H9 (cell line): ENCODE data around the gene TERF2IP. TPM values are rescaled to one million over a fixed set of nuclear protein-coding genes. Genes with fewer than 3 reads are reported as not detected.

Experiments
- DNase-seq: peaks from one replicate; pipeline ENCODE4 v3.0.0-alpha.2; 2017
- H2AFZ ChIP-seq: one replicate; pipeline ENCODE4 v1.6.1; 2013; ENCODE audit warnings: mild to moderate bottlenecking, low read length, control low read depth, moderate library complexity
- H2AK5ac ChIP-seq: 2 replicates; pipeline ENCODE4 v1.6.1; 2013; ENCODE audit warnings: low read length, control low read depth, mixed read lengths; ENCODE audit not compliant: insufficient read length
- H2BK120ac ChIP-seq: one replicate; pipeline ENCODE4 v1.6.1; 2013; ENCODE audit warnings: low read depth, mild to moderate bottlenecking, low read length, control low read depth, inconsistent platforms; ENCODE audit not compliant: poor library complexity, severe bottlenecking
- H2BK12ac ChIP-seq: 2 replicates; pipeline ENCODE4 v1.6.1; 2013; ENCODE audit warnings: low read length, control low read depth, mixed read lengths, low read depth; ENCODE audit not compliant: insufficient read length
- H2BK15ac ChIP-seq: 2 replicates; pipeline ENCODE4 v1.6.1; 2013; ENCODE audit warnings: low read depth, low read length, control low read depth
- H2BK20ac ChIP-seq: one replicate; pipeline ENCODE4 v1.6.1; 2013; ENCODE audit warnings: low read depth, mild to moderate bottlenecking, low read length, control low read depth, inconsistent platforms; ENCODE audit not compliant: poor library complexity, severe bottlenecking
- H2BK5ac ChIP-seq: 2 replicates; pipeline ENCODE4 v1.6.1; 2013; ENCODE audit warnings: low read length, control low read depth, mixed read lengths; ENCODE audit not compliant: insufficient read length
- H3K14ac ChIP-seq: 2 replicates; pipeline ENCODE4 v1.6.1; 2013; ENCODE audit warnings: low read length, control low read depth; ENCODE audit not compliant: insufficient read depth
- H3K18ac ChIP-seq: 2 replicates; pipeline ENCODE4 v1.6.1; 2013; ENCODE audit warnings: low read depth, mild to moderate bottlenecking, mixed read lengths, low read length, control low read depth; ENCODE audit not compliant: insufficient read length
- H3K23ac ChIP-seq: 2 replicates; pipeline ENCODE4 v1.6.1; 2013; ENCODE audit warnings: low read length, control low read depth, mixed read lengths, low read depth; ENCODE audit not compliant: insufficient read length
- H3K23me2 ChIP-seq: 2 replicates; pipeline ENCODE4 v1.6.1; 2013; ENCODE audit warnings: low read depth, mild to moderate bottlenecking, mixed read lengths, low read length, control low read depth; ENCODE audit not compliant: insufficient read length, poor library complexity, severe bottlenecking
- H3K27ac ChIP-seq: 2 replicates; pipeline ENCODE4 v1.5.1; 2013; ENCODE audit warnings: low read length, control low read depth, mixed read lengths, low read depth; ENCODE audit not compliant: insufficient read length
- H3K27me3 ChIP-seq: 2 replicates; pipeline ENCODE4 v1.6.1; 2013; ENCODE audit warnings: low read length, control low read depth, inconsistent platforms; ENCODE audit not compliant: insufficient read depth
- H3K4ac ChIP-seq: 2 replicates; pipeline ENCODE4 v1.6.1; 2013; ENCODE audit warnings: low read depth, mild to moderate bottlenecking, control low read depth, inconsistent platforms, low read length, moderate library complexity
- H3K4me1 ChIP-seq: 2 replicates; pipeline ENCODE4 v1.6.1; 2013; ENCODE audit warnings: low read length, control low read depth, inconsistent platforms; ENCODE audit not compliant: insufficient read depth
- H3K4me2 ChIP-seq: 2 replicates; pipeline ENCODE4 v1.6.1; 2013; ENCODE audit warnings: low read length, control low read depth, mixed read lengths; ENCODE audit not compliant: insufficient read length, insufficient read depth
- H3K56ac ChIP-seq: 2 replicates; pipeline ENCODE4 v1.6.1; 2013; ENCODE audit warnings: low read depth, mild to moderate bottlenecking, mixed read lengths, low read length, control low read depth; ENCODE audit not compliant: insufficient read length
- H3K79me1 ChIP-seq: 2 replicates; pipeline ENCODE4 v1.6.1; 2013; ENCODE audit warnings: low read depth, mild to moderate bottlenecking, moderate library complexity, low read length, control low read depth, inconsistent platforms; ENCODE audit not compliant: insufficient read depth, poor library complexity, severe bottlenecking
- H3K79me2 ChIP-seq: 2 replicates; pipeline ENCODE4 v1.6.1; 2013; ENCODE audit warnings: low read length, control low read depth, inconsistent platforms; ENCODE audit not compliant: insufficient read depth
- H3K9ac ChIP-seq: 2 replicates; pipeline ENCODE4 v1.6.1; 2013; ENCODE audit warnings: low read length, control low read depth, mixed read lengths; ENCODE audit not compliant: insufficient read length; ENCODE audit errors: extremely low read depth
- H3K9me3 ChIP-seq: one replicate; pipeline ENCODE4 v1.6.1; 2013; ENCODE audit warnings: low read depth, low read length, inconsistent platforms; ENCODE audit not compliant: control insufficient read depth
- H3T11ph ChIP-seq: one replicate; pipeline ENCODE4 v1.6.1; 2013; ENCODE audit warnings: mild to moderate bottlenecking, low read length, control low read depth, inconsistent platforms
- H4K20me1 ChIP-seq: one replicate; pipeline ENCODE4 v1.6.1; 2013; ENCODE audit not compliant: control insufficient read depth, insufficient read length, insufficient read depth
- H4K5ac ChIP-seq: 2 replicates; pipeline ENCODE4 v1.6.1; 2013; ENCODE audit warnings: low read depth, mild to moderate bottlenecking, mixed read lengths, low read length, control low read depth; ENCODE audit not compliant: insufficient read length
- H4K8ac ChIP-seq: replicated peaks from 2 replicates; pipeline ENCODE4 v1.6.1; 2013; ENCODE audit warnings: low read length, control low read depth, mixed read lengths, low read depth; ENCODE audit not compliant: insufficient read length
- H4K91ac ChIP-seq: 2 replicates; pipeline ENCODE4 v1.6.1; 2013; ENCODE audit warnings: low read depth, mild to moderate bottlenecking, moderate library complexity, mixed read lengths, low read length, control low read depth; ENCODE audit not compliant: insufficient read length
- H3K27ac Mint-ChIP-seq, 3 experiments: 2 replicates in 2 of 3; 3 replicates in 1 of 3; pipeline ENCODE4 v1.8.0; 2020 to 2021; ENCODE audit warnings: mixed read lengths in 3 of 3, mild to moderate bottlenecking in 1 of 3, moderate library complexity in 1 of 3
- H3K27me3 Mint-ChIP-seq: 2 replicates; pipeline ENCODE4 v1.8.0; 2021; ENCODE audit warnings: low read depth, mild to moderate bottlenecking, moderate library complexity, mixed read lengths
- H3K36me3 Mint-ChIP-seq, 3 experiments: 2 replicates in 2 of 3; 3 replicates in 1 of 3; pipeline ENCODE4 v1.8.0; 2020 to 2021; ENCODE audit warnings: low read depth in 3 of 3, mixed read lengths in 3 of 3; ENCODE audit not compliant: insufficient read depth in 1 of 3
- H3K4me1 Mint-ChIP-seq, 2 experiments: 2 replicates each; pipeline ENCODE4 v1.8.0; 2020; ENCODE audit warnings: mixed read lengths in 2 of 2
- H3K4me3 Mint-ChIP-seq, 2 experiments: 2 replicates in 1 of 2; 3 replicates in 1 of 2; pipeline ENCODE4 v1.8.0; 2020 to 2021; ENCODE audit warnings: mild to moderate bottlenecking in 2 of 2, mixed read lengths in 2 of 2, moderate library complexity in 1 of 2
- H3K9me3 Mint-ChIP-seq, 2 experiments: 2 replicates in 1 of 2; 3 replicates in 1 of 2; pipeline ENCODE4 v1.8.0; 2020; ENCODE audit warnings: mild to moderate bottlenecking in 2 of 2, mixed read lengths in 2 of 2, moderate library complexity in 1 of 2
- CTCF ChIP-seq: fragments of 200-600 bp; sonication (generic); conservative IDR thresholded peaks from 3 replicates; pipeline ENCODE4 v1.8.0; 2021; ENCODE audit warnings: antibody characterized with exemption, mild to moderate bottlenecking
- WGBS: extraction: QIAGEN DNeasy Blood & Tissue Kit; methylation state at CpG from one replicate; pipeline ENCODE4 v1.1.7; 2013; ENCODE audit warnings: missing lambda C conversion rate, low lambda C conversion rate, mixed read lengths; ENCODE audit not compliant: insufficient read length; ENCODE audit errors: extremely low coverage; 5-methylcytosine and 5-hydroxymethylcytosine counted together
- total RNA-seq: library from RNA; stranded (reverse); gene quantifications from 2 replicates; pipeline ENCODE4 v1.2.1, GENCODE V29; 2021

The TERF2IP gene
- total RNA-seq, 1 experiment from 2014 or later, result 15.6 TPM

DNA sequence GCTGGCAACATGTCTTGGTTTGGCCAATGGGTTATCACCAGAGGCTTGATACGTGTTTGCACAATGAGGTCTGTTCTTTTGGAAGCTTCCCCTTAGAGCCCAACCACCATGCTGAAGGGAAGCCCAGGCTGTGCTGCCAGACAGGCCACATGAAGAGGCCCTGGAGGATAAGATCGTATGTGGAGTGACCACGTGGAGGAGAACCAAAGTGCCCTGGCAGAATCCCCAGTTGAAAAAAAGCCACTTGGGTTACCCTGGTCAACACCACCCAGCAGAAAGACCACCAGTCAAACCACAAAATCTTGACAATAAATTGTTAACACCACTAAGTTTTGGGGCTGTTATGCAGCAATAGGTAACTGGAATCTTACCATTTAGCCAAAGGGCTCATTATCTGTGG, 17.5 kb upstream of the TERF2IP start:
- H2BK120ac ChIP-seq, result no peak overlapping the region
- no peak overlapping the region for H3K14ac ChIP-seq
- DNase-seq, result no peak
- no peaks in the 10 kb centered on the region for H3K9me3 Mint-ChIP-seq
- no peak overlapping the region for H3K9ac ChIP-seq
- no peaks in the 10 kb centered on the region for H3K4me1 Mint-ChIP-seq
- no peaks in the 10 kb centered on the region for H3K79me1 ChIP-seq
- no peak overlapping the region for H2AK5ac ChIP-seq
- no peak overlapping the region for H2BK20ac ChIP-seq
- no peaks in the 10 kb centered on the region for H3K9me3 ChIP-seq
- H3K27ac Mint-ChIP-seq, result no peak overlapping the region
- H3K27me3 Mint-ChIP-seq, result peaks cover 1% of the 10 kb centered on the region; the same call in 1 of the 2 replicates
- H4K20me1 ChIP-seq, result no peaks in the 10 kb centered on the region
- no peaks in the 10 kb centered on the region for H3K79me2 ChIP-seq
- H3K4me1 ChIP-seq, result no peaks in the 10 kb centered on the region
- H2BK15ac ChIP-seq, result no peak overlapping the region
- H3K4me3 Mint-ChIP-seq, result no peak overlapping the region
- H3K27ac ChIP-seq, result no peak overlapping the region
- H3K36me3 Mint-ChIP-seq, result peaks cover 55 to 95% (median 84%) of the 10 kb centered on the region in 3 experiments
- H4K91ac ChIP-seq, result no peak overlapping the region
- no peak overlapping the region for H3K4ac ChIP-seq
- H3K18ac ChIP-seq, result no peak overlapping the region
- no peak for TF ChIP-seq CTCF
- no CpG with 5 or more reads among the region's 3 CpGs for WGBS
- H3K23me2 ChIP-seq, result no peaks in the 10 kb centered on the region
- H2BK12ac ChIP-seq, result no peak overlapping the region
- no peak overlapping the region for H2AFZ ChIP-seq
- H3K23ac ChIP-seq, result no peak overlapping the region
- H3K56ac ChIP-seq, result no peak overlapping the region
- H4K5ac ChIP-seq, result no peak overlapping the region
- no peak overlapping the region for H3K4me2 ChIP-seq
- no peaks in the 10 kb centered on the region for H3K27me3 ChIP-seq
- H4K8ac ChIP-seq, result no peak overlapping the region
- H2BK5ac ChIP-seq, result no peak overlapping the region
- no peak overlapping the region for H3T11ph ChIP-seq
